GM18951 (cell line): ENCODE results near the gene DNASE1L1.

Source experiments
- POLR2A ChIP-seq: IDR thresholded peaks from 4 replicates; pipeline ENCODE4 v1.6.1; 2011; ENCODE audit warnings: mild to moderate bottlenecking; ENCODE audit not compliant: insufficient read length, insufficient read depth; ENCODE audit errors: extremely low read depth
- in situ Hi-C: fragments of 300-500 bp; cut with MboI; formaldehyde crosslinking; loops from one replicate; pipeline ENCODE4 v1.12.0; 2022; ENCODE audit warnings: low sequenced_read_pairs, mixed read lengths, inconsistent platforms; ENCODE audit not compliant: unreplicated experiment

DNASE1L1 gene

DNA sequence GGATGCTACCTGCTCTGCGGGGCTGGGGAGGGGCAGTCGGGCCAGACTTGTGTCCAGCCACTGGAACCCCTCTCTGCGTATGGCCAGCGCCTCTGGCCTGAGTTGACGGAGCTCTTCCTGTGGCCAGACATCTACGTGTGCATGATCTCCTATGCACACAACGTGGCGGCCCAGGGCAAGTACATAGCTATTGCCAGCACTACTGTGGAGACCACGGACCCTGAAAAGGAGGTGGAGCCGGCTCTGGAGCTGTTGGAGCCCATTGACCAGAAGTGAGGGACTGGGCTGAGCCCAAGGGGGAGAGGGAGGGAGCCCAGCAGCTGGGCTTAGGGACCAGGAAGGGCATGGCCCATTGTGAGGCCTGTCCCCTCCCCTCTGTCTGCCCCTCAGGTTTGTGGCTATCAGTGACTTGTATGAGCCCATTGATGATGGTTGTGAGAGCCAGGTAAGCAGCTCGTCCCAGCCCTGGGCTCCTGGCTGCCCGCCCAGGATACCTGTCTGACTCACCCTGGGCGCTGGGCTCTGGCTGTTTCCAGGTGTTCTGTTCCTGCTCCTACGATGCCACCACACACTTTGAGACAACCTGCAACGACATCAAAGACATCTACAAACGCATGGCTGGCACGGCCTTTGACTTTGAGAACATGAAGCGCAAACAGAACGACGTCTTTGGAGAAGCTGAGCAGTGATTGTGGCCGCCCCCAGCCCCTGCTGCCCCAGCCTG, 33.1 kb upstream of the DNASE1L1 start:
- no peak for TF ChIP-seq POLR2A
- in situ Hi-C loops: no loop called here

DNA sequence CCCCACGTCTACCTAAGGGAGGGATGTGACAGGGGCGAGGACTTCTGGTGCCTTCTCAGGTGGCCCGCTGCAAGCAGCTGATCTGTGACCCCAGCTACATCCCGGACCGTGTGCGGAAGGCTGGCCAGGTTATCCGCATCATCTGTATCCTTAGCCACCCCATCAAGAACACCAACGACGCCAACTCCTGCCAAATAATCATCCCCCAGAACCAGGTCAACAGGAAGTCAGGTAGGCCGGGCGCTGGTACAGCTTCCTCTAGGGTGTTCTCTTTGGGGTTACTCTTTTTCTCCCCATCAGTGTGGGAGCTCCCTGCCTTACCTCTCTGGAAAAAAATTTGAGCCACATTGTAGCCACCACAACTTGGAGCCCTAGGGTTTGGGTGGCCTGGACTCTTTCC, 32.5 kb upstream of the DNASE1L1 start:
- in situ Hi-C loops: no loop called here
- TF ChIP-seq POLR2A: no peak

DNA sequence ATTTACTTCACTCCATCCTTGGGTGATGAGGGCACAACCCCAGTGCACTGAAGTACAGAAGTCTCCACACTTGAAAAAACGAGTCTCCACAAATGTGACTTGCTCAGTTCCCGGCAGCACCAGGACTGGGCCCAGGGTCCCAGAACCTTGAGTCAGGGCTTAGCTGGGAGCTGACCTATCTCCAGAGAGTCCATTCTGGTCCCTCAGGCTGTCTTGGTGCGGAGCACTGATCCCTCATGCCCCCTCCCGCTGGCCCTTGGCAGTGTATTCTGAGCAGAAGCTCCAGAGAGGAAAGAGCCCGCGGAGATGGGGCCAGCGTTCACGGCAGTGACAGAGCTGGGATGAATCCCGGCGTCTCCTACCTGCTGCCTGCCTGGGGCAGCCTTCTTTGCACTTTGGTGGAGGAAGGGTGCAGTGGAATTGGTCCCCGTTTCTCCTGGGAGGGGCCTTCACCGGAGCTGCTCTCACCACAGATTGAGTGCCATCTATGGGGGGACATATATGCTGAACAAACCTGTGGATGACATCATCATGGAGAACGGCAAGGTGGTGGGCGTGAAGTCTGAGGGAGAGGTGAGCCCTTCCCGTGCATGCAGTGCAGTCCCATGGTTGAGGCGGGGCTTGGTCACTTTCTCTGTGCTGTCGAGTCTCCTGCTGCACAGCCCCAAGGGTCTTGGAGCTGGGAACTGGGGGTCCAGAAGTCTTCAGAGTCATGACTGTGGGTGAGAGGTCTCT, 31.7 kb upstream of the DNASE1L1 start:
- in situ Hi-C loops: no loop called here
- TF ChIP-seq POLR2A: no peak

DNA sequence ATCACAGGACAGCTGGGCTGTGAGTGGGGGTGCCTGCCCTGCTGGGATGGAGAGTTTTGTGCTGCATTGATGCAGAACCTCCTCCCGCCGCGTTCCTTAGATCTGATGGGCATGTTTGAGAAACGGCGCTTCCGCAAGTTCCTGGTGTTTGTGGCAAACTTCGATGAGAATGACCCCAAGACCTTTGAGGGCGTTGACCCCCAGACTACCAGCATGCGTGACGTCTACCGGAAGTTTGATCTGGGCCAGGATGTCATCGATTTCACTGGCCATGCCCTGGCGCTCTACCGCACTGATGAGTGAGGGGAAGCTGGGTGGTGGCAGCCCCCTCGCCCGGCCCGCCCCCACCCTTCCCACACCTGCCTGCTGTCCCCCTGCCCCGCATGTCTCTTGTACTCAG, 30.8 kb upstream of the DNASE1L1 start:
- TF ChIP-seq POLR2A: no peak

DNA sequence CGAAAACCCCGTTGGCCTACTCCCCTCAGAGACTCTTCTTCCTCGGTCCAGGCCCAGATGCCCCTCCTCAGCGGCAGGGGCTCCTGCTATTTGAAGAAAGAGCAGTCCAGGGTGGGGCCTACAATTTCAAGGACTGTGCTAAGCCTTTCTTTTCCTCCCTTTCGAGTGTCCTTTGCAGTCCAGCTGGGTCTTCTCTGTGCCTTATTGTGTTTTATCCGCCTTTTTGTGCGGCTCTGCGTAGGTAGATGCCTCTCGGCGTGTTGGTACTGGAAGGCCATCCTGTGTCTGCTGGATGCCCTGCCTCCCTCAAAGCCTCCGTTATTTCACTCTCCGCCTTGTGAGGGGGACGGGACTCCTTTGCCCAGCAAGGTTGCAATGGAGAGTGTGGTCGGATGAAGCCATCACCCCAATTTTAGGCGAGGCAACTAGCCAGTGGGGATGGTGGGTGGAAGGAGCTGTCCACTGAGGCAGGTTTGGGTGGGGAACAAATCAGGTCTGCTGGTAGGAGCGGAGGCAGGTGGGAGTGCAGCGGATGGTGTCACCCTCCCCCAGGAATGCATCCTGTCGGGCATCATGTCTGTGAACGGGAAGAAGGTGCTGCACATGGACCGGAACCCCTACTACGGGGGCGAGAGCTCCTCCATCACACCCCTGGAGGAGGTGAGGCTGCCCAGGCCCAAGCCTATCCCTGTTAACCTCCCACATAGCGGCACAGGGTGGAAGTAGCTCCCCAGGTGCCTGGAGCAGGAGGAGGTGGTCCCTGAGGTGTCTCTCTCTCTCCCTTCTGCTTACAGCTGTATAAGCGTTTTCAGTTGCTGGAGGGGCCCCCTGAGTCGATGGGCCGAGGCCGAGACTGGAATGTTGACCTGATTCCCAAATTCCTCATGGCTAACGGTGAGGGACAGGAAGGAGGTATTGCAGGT, 29.2 kb upstream of the DNASE1L1 start:
- no peak for TF ChIP-seq POLR2A
- in situ Hi-C loops: no loop called here

More for the DNA sequence above, 30.8 kb upstream of the DNASE1L1 start:
- in situ Hi-C loops: no loop called here

DNA sequence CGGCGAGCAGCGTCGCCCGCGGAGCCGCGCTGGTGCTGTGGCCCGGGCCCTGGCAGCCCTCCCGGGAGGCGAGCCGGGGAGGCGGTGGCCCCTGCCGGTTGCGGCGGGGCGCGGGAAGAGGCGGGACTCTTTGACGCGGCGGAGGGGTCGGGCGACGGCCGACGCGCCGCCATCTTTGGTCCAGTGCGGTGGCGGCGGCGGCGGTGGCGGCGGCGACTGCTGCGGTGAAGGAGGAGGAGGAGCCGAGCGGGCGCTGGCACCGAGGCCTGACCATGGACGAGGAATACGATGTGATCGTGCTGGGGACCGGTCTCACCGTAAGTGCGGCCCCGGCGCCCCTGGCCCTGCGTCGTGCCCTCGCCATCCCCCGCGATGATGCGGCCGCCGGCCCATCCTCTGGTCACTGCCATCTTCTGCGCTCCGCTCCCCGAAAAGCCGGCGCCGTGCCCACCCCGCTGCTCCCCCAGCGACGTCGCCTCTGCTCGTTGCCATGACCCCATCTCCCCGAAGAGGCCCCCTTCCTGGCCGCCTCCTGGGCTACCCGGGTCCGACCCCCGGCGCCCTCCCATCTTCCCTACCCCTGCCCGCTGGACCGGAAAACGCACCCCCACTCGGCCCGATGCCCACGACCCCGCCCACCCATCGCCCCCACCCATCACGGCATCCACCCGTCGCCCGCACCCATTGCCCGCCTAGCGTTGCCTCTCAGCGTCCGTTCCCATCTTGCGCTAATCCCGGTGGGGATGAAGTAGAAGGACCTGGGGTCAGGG, 28.1 kb upstream of the DNASE1L1 start, which contains the start of gene GDI1:
GDI1 (plus strand) TSS at position 172 of the 770 bp plus-strand sequence; CDS start at position 273, 101 bp downstream.
- TF ChIP-seq POLR2A: peak; percentile 41
- in situ Hi-C loops: no loop called here

DNA sequence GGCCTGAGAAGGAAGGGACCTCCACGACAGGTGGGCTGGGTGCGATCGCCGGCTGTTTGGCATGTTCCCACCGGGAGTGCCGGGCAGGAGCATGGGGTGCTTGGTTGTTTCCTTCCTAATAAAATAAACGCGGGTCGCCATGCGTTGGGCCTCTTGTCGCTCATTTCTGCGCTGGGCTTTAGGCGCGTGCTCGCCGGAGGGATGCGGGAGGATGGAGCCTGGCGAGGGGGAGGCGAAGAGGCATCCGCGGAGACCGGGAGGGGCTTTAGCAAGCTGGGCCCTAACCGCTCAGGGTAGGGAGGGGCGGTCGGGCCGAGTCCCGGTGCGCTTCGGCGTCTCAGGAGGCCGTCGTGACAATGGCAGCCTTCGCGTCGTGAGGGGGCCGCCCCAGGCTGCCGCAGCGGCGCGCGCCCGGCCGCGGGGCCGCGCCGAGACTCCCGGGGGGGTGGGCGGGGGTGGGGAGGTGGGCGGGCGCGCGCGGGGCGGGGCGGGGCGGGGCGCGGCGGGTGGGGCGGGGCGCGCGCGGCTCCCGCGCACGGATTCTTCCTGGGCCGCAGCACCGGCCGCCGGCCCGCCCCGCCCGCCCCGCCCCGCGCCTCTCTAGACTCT, 27.4 kb upstream of the DNASE1L1 start:
- TF ChIP-seq POLR2A: no peak
- in situ Hi-C loops: no loop called here

DNA sequence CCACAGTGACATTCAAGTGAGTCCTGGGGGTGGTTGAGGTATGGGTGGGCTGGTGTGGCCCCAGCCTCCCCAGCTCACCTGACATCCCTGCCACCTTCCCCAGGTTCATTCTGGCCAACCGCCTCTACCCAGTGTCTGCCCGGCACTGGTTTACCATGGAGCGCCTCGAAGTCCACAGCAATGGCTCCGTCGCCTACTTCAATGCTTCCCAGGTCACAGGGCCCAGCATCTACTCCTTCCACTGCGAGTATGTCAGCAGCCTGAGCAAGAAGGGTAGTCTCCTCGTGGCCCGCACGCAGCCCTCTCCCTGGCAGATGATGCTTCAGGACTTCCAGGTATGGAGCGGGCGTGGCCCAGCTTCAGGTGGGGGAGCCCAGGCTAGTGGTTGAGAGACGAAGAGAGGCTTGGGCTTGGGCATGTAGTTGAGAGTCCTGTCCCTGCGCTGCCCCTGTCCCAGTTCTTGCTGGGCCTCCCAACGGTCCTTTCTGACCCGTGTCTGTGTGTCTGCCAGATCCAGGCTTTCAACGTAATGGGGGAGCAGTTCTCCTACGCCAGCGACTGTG, 26.2 kb upstream of the DNASE1L1 start:
- in situ Hi-C loops: no loop called here
- no peak for TF ChIP-seq POLR2A

DNA sequence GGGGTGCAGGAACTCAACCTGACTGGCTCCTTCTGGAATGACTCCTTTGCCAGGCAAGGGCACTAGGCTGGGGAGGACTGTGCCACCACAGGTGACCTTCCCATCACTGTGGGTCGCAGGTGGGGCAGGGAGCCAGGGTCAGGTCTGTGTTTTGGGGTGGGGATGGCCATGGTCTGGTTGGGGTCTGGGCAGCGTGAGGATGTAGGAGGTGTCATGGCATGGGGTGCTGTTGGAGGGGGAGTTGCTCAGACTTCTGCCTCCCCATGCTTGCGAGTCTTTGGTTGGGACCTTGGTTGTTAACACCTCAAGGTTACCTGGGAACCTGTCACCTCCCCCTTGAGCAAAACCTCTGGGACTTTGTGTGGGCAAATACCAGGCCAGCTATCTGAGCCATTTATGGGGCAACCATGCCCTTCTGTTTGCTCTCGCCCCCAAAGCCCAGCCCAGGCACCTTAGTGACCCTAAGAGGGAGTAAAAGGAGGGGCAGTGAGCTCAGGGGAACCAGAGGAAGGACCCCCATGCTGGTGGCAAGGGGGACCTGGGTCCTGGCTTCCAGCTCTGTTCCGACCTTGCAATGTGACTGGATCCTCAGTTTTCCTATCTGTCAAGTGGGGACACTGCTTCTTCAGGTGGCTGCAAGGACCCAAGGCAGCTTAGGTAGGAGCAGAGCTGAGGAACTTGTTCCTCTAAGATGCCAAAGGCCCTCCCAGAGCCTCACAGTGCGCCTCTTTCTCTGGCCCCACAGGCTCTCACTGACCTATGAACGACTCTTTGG, 25.5 kb upstream of the DNASE1L1 start:
- no peak for TF ChIP-seq POLR2A
- in situ Hi-C loops: no loop called here

DNA sequence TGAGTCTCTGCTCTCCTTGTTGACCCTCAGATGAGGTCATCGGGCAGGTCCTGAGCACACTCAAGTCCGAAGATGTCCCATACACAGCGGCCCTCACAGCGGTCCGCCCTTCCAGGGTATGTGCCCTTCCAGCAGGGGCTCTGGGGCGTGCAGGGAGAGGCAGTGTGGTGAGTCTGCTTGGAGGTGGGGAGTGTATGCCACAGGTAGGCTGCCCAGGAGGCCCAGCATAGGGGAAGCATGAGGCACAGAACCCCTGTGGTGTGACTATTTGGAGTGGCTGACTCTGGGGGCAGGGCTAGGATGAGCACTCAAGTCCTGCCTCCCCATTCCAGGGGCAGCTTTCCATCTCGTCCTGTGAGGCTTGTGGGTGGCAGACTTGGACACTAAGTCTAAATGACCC, 24.6 kb upstream of the DNASE1L1 start:
- in situ Hi-C loops: no loop called here
- TF ChIP-seq POLR2A: no peak

DNA sequence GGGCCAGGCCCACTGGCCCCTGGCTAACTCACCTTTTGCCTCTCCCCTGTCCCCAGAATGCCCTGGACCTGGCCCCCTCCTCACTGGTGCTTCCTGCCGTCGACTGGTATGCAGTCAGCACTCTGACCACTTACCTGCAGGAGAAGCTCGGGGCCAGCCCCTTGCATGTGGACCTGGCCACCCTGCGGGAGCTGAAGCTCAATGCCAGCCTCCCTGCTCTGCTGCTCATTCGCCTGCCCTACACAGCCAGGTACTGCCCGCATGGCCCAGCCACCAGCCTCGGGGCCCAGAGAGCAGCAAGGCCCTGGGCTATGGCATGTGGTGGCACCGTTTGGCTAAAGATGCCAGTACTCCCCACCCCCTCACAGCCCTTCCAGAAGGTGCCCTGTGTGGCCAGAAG, 23.2 kb upstream of the DNASE1L1 start:
- no peak for TF ChIP-seq POLR2A
- in situ Hi-C loops: no loop called here
